ENCODE measurements around the gene KIAA1217. TPM values are rescaled to one million over a fixed set of nuclear protein-coding genes. Genes with fewer than 3 reads are reported as not detected.

Gene KIAA1217
- total RNA-seq (2022) (166 and 171 TPM in 2 replicates), Bru-seq, nascent RNA (percentile 87 among the genes with signal in this experiment), BruChase-seq, experiment 1, labeled RNA remaining after a 2-hour chase (percentile 81 among the genes with signal in this experiment), BruChase-seq, experiment 2, labeled RNA remaining after a 6-hour chase (percentile 79 among the genes with signal in this experiment)
- long read RNA-seq, full-length matches to known transcripts = 1 of 63 reads
- long read RNA-seq, partial matches to known transcripts = 41 of 63 reads
- long read RNA-seq, other reads (novel, unspliced or antisense) = 21 of 63 reads

GRCh38 chr10:24208661-24209431 is at the start of gene KIAA1217:
Gene KIAA1217 (plus strand): TSS chr10:24209138. CDS start chr10:24209194, 56 bp downstream.
- peak within 1 kb of the TSS; percentile 91 for H3K4me3 Mint-ChIP-seq (ENCODE audit: unreplicated experiment)
- ChIA-PET POLR2A (interaction anchor here (0.5 to 1.4 kb wide), 18 partner anchors 11 to 998 kb away, joined by 3 to 10 read pairs (median 5); no protein-coding TSS in a partner anchor), CTCF (interaction anchor here (0.5 to 0.9 kb wide), 5 partner anchors 15 to 295 kb away, joined by 3 to 6 read pairs (median 3); no protein-coding TSS in a partner anchor)
- TF ChIP-seq CTCF (IDR thresholded peaks at IDR 0.05; ENCODE audit: insufficient read depth in 1 of 2, low read depth in 1 of 2, low read length in 1 of 2, severe bottlenecking in 1 of 2, unreplicated experiment in 1 of 2) = no peak
- Histone ChIP-seq H3K4me3 (ENCODE audit: low read depth, low read length) (peak within 1 kb of the TSS; percentile 65), H3K4me1 (peaks cover 44% of the 10 kb centered on the region), H3K36me3 (ENCODE audit: control insufficient read depth, insufficient read depth, low read length) (no peaks in the 10 kb centered on the region), H3K9me3 (no peaks in the 10 kb centered on the region; the same call in 1 of the 2 replicates), H3K27me3 (replicated peaks; ENCODE audit: control insufficient read depth, insufficient read depth, low read length) (no peaks in the 10 kb centered on the region)
- DNase-seq = peak; percentile 91
- peaks cover 19% of the 10 kb centered on the region for H3K36me3 Mint-ChIP-seq (ENCODE audit: insufficient read depth, unreplicated experiment)
- H3K9me3 Mint-ChIP-seq (ENCODE audit: unreplicated experiment) = no peaks in the 10 kb centered on the region
- no TSS peak for BruUV-seq (replicated peaks)
- H3K27ac Mint-ChIP-seq (ENCODE audit: unreplicated experiment) = peak within 1 kb of the TSS; percentile 93
- H3K27me3 Mint-ChIP-seq (ENCODE audit: insufficient read depth, unreplicated experiment) = no peaks in the 10 kb centered on the region
- intact Hi-C loops (cut with micrococcal nuclease; ENCODE audit: unreplicated experiment) = loop anchor here (1.0 to 5.0 kb wide), 8 partner anchors 29 to 513 kb away; partner anchors contain the start of gene ARHGAP21
- peaks cover 62% of the 10 kb centered on the region for H3K4me1 Mint-ChIP-seq (ENCODE audit: low read depth, unreplicated experiment)

GRCh38 chr10:24162206-24162985 is 46.5 kb upstream of the KIAA1217 start:
- BruUV-seq (replicated peaks) = no TSS peak
- no peak for DNase-seq
- Mint-ChIP-seq H3K4me3 (ENCODE audit: unreplicated experiment) (no peak overlapping the region), H3K36me3 (ENCODE audit: insufficient read depth, unreplicated experiment) (no peaks in the 10 kb centered on the region), H3K4me1 (ENCODE audit: low read depth, unreplicated experiment) (no peaks in the 10 kb centered on the region), H3K9me3 (ENCODE audit: unreplicated experiment) (no peaks in the 10 kb centered on the region), H3K27me3 (ENCODE audit: insufficient read depth, unreplicated experiment) (peaks cover 12% of the 10 kb centered on the region), H3K27ac (ENCODE audit: unreplicated experiment) (no peak overlapping the region)
- Histone ChIP-seq H3K4me3 (ENCODE audit: low read depth, low read length) (no peak overlapping the region), H3K9me3 (0 out of 2 replicates have a peak, but pooled peaks cover 2% of the 10 kb centered on the region), H3K27me3 (replicated peaks; ENCODE audit: control insufficient read depth, insufficient read depth, low read length) (no peaks in the 10 kb centered on the region), H3K4me1 (no peaks in the 10 kb centered on the region), H3K36me3 (ENCODE audit: control insufficient read depth, insufficient read depth, low read length) (no peaks in the 10 kb centered on the region)
- CTCF ChIA-PET = no interaction called here
- no peak for TF ChIP-seq CTCF (IDR thresholded peaks at IDR 0.05; ENCODE audit: insufficient read depth in 1 of 2, low read depth in 1 of 2, low read length in 1 of 2, severe bottlenecking in 1 of 2, unreplicated experiment in 1 of 2)
- POLR2A ChIA-PET = no interaction called here
- intact Hi-C loops (cut with micrococcal nuclease; ENCODE audit: unreplicated experiment) = no loop called here

- Histone ChIP-seq H3K4me1 (no peaks in the 10 kb centered on the region), H3K27me3 (replicated peaks; ENCODE audit: control insufficient read depth, insufficient read depth, low read length) (no peaks in the 10 kb centered on the region), H3K9me3 (no peaks in the 10 kb centered on the region), H3K4me3 (ENCODE audit: low read depth, low read length) (no peak overlapping the region), H3K36me3 (ENCODE audit: control insufficient read depth, insufficient read depth, low read length) (no peaks in the 10 kb centered on the region)
- H3K27me3 Mint-ChIP-seq (ENCODE audit: insufficient read depth, unreplicated experiment) = peaks cover 13% of the 10 kb centered on the region
- H3K4me3 Mint-ChIP-seq (ENCODE audit: unreplicated experiment) = no peak overlapping the region
- POLR2A ChIA-PET = interaction anchor here (0.6 kb wide), 1 partner anchor 47 kb away, joined by 3 read pairs; no protein-coding TSS in a partner anchor
- H3K27ac Mint-ChIP-seq (ENCODE audit: unreplicated experiment) = no peak overlapping the region
- no peaks in the 10 kb centered on the region for H3K9me3 Mint-ChIP-seq (ENCODE audit: unreplicated experiment)
- CTCF ChIA-PET = no interaction called here
- TF ChIP-seq CTCF (IDR thresholded peaks at IDR 0.05; ENCODE audit: insufficient read depth in 1 of 2, low read depth in 1 of 2, low read length in 1 of 2, severe bottlenecking in 1 of 2, unreplicated experiment in 1 of 2) = no peak
- BruUV-seq (replicated peaks) = no TSS peak
- H3K36me3 Mint-ChIP-seq (ENCODE audit: insufficient read depth, unreplicated experiment) = no peaks in the 10 kb centered on the region
- intact Hi-C loops (cut with micrococcal nuclease; ENCODE audit: unreplicated experiment) = no loop called here
- no peak for DNase-seq
- no peaks in the 10 kb centered on the region for H3K4me1 Mint-ChIP-seq (ENCODE audit: low read depth, unreplicated experiment)
These were observed 45.5 kb upstream of the KIAA1217 start for GRCh38 chr10:24163485-24163884.

Measured in Caco-2 (cell line).